ENCODE results near the gene AJUBA. TPM values are rescaled to one million over a fixed set of nuclear protein-coding genes. Genes with fewer than 3 reads are reported as not detected.

Gene AJUBA
- total and polyA plus RNA-seq, 2 of the 8 experiments (the other 6 are each of a cell fraction or from before 2014, with no cell fraction given), result 33.1 to 46.0 TPM

- Histone ChIP-seq H3K4me2 (ENCODE audit: insufficient read depth in 1 of 2, low read depth in 2 of 2, low read length in 2 of 2) (no peak overlapping the region), H2AK5ac (ENCODE audit: low read depth, low read length) (no peak overlapping the region), H4K91ac (replicated peaks; ENCODE audit: insufficient read length, low read length) (no peak overlapping the region), H3K4me3 (ENCODE audit: extremely low read depth in 1 of 4, insufficient read depth in 2 of 4, low read depth in 3 of 4, low read length in 4 of 4) (no peak overlapping the region), H3K18ac (ENCODE audit: extremely low read depth, low read length) (no peak overlapping the region), H3K4me1 (replicated peaks in 1 of 4; ENCODE audit: control insufficient read depth in 3 of 4, insufficient read depth in 4 of 4, low read length in 3 of 4) (no peaks in the 10 kb centered on the region), H2BK5ac (ENCODE audit: low read depth, low read length) (no peak overlapping the region), H2AFZ (ENCODE audit: low read length) (no peak overlapping the region), H3K27me3 (replicated peaks in 1 of 4; ENCODE audit: control insufficient read depth in 3 of 4, extremely low read depth in 1 of 4, insufficient read depth in 3 of 4, low read length in 3 of 4) (peaks cover 0 to 8% (median 4%) of the 10 kb centered on the region in 4 experiments; a peak in 2 of 7 replicates), H3K56ac (replicated peaks; ENCODE audit: insufficient read length, low read depth, low read length) (no peak overlapping the region), H3K14ac (ENCODE audit: insufficient read length) (no peak overlapping the region), H3K9ac (replicated peaks in 1 of 4; ENCODE audit: extremely low read depth in 1 of 4, low read depth in 3 of 4, low read length in 3 of 4) (no peak overlapping the region), H3K4ac (replicated peaks; ENCODE audit: insufficient read length, low read depth, low read length) (no peak overlapping the region), H3K23me2 (ENCODE audit: low read depth, low read length) (peaks cover 9% of the 10 kb centered on the region), H4K5ac (ENCODE audit: insufficient read length, low read depth, low read length) (no peak overlapping the region), H2BK12ac (ENCODE audit: low read depth, low read length) (no peak overlapping the region), H3K79me2 (ENCODE audit: control insufficient read depth in 1 of 2, insufficient read depth in 2 of 2, low read length in 2 of 2) (peaks cover 0 to 13% of the 10 kb centered on the region in 2 experiments; a peak in 2 of 4 replicates), H4K8ac (ENCODE audit: extremely low read depth, insufficient read depth, low read length) (no peak overlapping the region), H3K23ac (ENCODE audit: insufficient read length) (no peak overlapping the region), H2BK120ac (replicated peaks; ENCODE audit: low read depth, low read length) (no peak overlapping the region), H3K27ac (ENCODE audit: low read depth, low read length) (no peak overlapping the region), H3K79me1 (ENCODE audit: low read depth, low read length) (no peaks in the 10 kb centered on the region), H4K20me1 (replicated peaks in 1 of 2; ENCODE audit: control insufficient read depth in 1 of 2, insufficient read depth in 2 of 2, low read length in 2 of 2) (no peaks in the 10 kb centered on the region), H3K36me3 (ENCODE audit: control insufficient read depth in 2 of 4, insufficient read depth in 4 of 4, low read length in 3 of 4) (peaks cover 0 to 6% (median 0%) of the 10 kb centered on the region in 4 experiments; a peak in 1 of 8 replicates), H2BK15ac (ENCODE audit: low read length) (no peak overlapping the region), H2BK20ac (ENCODE audit: low read length) (no peak overlapping the region), H3K9me3 (ENCODE audit: insufficient read depth in 2 of 2, low read depth in 1 of 2, low read length in 1 of 2) (peaks cover 2 to 4% of the 10 kb centered on the region in 2 experiments; a peak in 1 of 4 replicates)
- FAIRE-seq, result no peak
- DNase-seq (ENCODE audit: low read depth in 1 of 2, low spot score in 2 of 2), result no peak
- no peak for TF ChIP-seq CTBP2 (IDR thresholded peaks at IDR 0.05; ENCODE audit: borderline replicate concordance, insufficient read depth, insufficient read length, low read length)
- no peak for TF ChIP-seq JUN (IDR thresholded peaks at IDR 0.05; ENCODE audit: low read depth, low read length)
- no peak for TF ChIP-seq MAX (IDR thresholded peaks at IDR 0.05)
- 62% methylated on average over 2 of the region's 2 CpGs; no CpG with 5 or more reads in 1 of the 2 experiments for WGBS, 2 experiments (ENCODE audit: extremely low coverage in 1 of 2, insufficient coverage in 1 of 2, insufficient read length in 1 of 2, insufficient replicate concordance in 2 of 2, low coverage in 1 of 2, low lambda C conversion rate in 2 of 2, missing lambda C conversion rate in 1 of 2)
- ChIA-PET POLR2A (ENCODE audit: partially characterized antibody) (interaction anchor here (0.6 to 13.2 kb wide), 23 partner anchors 8 to 85 kb away, joined by 3 to 133 read pairs (median 4); partner anchors contain the start of genes HAUS4 and PSMB5), CTCF (ENCODE audit: partially characterized antibody) (interaction anchor here (0.6 to 23.0 kb wide), 39 partner anchors 9 to 1623 kb away, joined by 3 to 785 read pairs (median 6); partner anchors contain the start of genes CDH24, HAUS4, PRMT5 and PSMB11)
Observed at GRCh38 chr14:22985894-22986507, 3.6 kb upstream of the AJUBA start.
